Activated CD8-positive, alpha-beta memory T cell treated with anti-CD3 and anti-CD28 coated beads, Interleukin-2, amount 50 U/mL, for 4 hours (primary cell): ENCODE data around the gene PIK3R3.
"Not testable (repeated sequence)": the region's sequence is repeated elsewhere in the genome, so short reads cannot be mapped to it uniquely, and the experiment has no call there.

Source experiments
- DNase-seq: peaks from one replicate; pipeline ENCODE4 v3.0.0-alpha.2; 2020

PIK3R3 gene

GRCh38 chr1:46062651-46063319, 69.6 kb downstream of the PIK3R3 start:
- no peak for DNase-seq

- DNase-seq, result no peak
Measured at GRCh38 chr1:46061146-46061545, 71.3 kb downstream of the PIK3R3 start.

GRCh38 chr1:46058936-46059335, 73.5 kb downstream of the PIK3R3 start:
- DNase-seq, result no peak

- DNase-seq, result no peak
Measured at GRCh38 chr1:46057781-46058180, 74.6 kb downstream of the PIK3R3 start.

GRCh38 chr1:46057215-46057614, 75.2 kb downstream of the PIK3R3 start:
- not testable (repeated sequence) for DNase-seq

- no peak for DNase-seq
Measured at GRCh38 chr1:46056325-46056724, 76.1 kb downstream of the PIK3R3 start.

- DNase-seq, result no peak
Measured at GRCh38 chr1:46053734-46054133, 78.7 kb downstream of the PIK3R3 start.

GRCh38 chr1:46044116-46044515, 88.3 kb downstream of the PIK3R3 start:
- no peak for DNase-seq

GRCh38 chr1:46043458-46044017, 88.9 kb downstream of the PIK3R3 start:
- DNase-seq, result no peak

- no peak for DNase-seq
Measured at GRCh38 chr1:46041974-46042373, 90.5 kb downstream of the PIK3R3 start.

- no peak for DNase-seq
Measured at GRCh38 chr1:46041551-46041950, 90.9 kb downstream of the PIK3R3 start.

GRCh38 chr1:46039571-46040052, 92.8 kb downstream of the PIK3R3 start:
- DNase-seq, result no peak

GRCh38 chr1:46036894-46037839, 95.3 kb downstream of the PIK3R3 start:
- DNase-seq, result peak; percentile 88

- no peak for DNase-seq
Measured at GRCh38 chr1:46034601-46035516, 97.6 kb downstream of the PIK3R3 start.

- DNase-seq, result no peak
Measured at GRCh38 chr1:46030876-46031660, 101.4 kb downstream of the PIK3R3 start.

- DNase-seq, result no peak
Measured at GRCh38 chr1:46030074-46030870, 102.2 kb downstream of the PIK3R3 start.

- no peak for DNase-seq
Measured at GRCh38 chr1:46027788-46028573, 104.4 kb downstream of the PIK3R3 start.

GRCh38 chr1:46026531-46026930, 105.9 kb downstream of the PIK3R3 start:
- no peak for DNase-seq

GRCh38 chr1:46021046-46021996, 111.1 kb downstream of the PIK3R3 start:
- DNase-seq, result no peak
